Activated CD8-positive, alpha-beta memory T cell treated with anti-CD3 and anti-CD28 coated beads, Interleukin-2, amount 50 U/mL, for 24 hours (primary cell): ENCODE data around the gene GAB1.

ENCODE experiments used
- DNase-seq: peaks from one replicate; pipeline ENCODE4 v3.0.0-alpha.2; 2020; ENCODE audit errors: extremely low read depth

Gene GAB1

DNA sequence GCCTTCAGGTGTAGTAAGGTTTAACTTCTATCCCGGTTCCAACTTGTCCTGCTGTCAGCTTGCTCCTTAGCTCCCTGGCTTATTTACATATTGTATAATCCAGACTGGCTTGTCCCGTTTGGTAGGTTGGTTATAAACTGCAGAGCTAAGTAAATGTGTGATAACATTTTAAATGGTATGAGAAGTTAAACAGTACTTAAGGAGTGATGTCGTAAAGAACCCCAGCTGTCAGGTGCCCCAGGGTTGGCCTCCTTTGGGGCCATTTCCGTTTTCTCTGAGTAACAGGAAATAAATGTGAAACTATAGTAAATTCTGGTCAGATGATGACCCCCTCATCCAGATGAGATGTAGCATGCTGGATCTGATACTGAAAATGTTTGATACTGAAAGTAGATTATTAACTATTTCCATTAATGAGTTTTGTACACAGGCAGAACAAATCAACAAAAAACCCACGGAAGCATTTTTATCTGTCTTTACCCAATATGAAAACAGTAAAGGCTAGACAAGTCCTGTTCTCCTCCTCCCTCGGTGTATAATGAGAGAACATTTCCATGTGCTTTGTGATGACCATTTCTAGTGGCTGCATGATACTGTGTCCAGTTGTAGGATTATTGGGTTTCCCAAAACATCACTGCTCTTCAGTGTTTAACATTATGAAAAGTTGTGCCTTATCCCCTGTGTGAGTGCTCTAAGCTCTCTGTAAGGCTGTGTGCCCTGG, 22.4 kb downstream of the GAB1 start:
- DNase-seq = no peak

DNA sequence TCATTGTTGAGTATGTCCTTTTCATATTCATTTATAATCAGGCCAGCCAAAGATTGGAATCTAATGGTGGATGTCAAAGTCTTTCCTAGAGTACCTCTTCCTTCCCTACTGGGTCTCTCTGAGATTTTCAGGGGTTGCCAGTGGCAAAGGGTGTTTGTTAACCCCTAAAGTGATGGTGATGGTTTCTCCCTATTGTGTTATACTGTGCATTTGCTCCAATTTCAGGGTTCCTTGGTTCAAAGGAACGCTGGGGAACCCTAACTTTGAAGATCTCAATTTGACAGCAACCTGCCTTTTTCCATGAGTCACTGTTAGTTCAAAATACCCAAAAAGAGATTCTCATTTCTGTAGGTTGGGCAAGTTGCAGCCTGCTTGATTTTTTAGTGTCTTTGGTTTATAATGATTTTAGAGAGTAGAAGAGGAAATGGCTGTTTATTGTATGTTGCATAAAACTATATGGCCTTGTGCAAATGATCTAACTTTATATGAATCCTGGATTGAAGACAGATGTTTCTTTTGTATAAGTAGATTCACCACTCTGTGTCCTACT, 23.0 kb downstream of the GAB1 start:
- no peak for DNase-seq

- DNase-seq = no peak
These were observed 24.4 kb downstream of the GAB1 start for GRCh38 chr4:143360838-143361625.

GRCh38 chr4:143362349-143363046, 25.8 kb downstream of the GAB1 start:
- DNase-seq = no peak

DNA sequence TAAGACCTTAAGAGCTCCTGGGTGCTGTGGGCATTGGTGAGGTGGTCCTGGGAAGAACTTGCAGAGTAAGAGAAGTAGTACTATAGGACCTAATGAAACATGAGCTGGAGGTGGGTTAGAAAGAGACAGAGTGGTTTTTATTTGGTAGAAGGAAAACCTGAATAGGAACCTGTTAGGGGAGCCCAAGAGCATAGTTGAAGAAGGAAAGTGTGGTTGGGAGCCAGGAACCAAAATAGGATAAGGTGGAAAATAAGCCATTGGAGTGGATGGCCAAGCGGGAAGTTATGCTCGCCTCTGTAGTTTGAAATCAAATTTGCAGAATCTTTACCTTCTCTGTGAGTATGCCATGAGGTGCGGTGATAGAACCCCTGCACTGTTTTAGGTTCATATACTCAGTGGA, 26.7 kb downstream of the GAB1 start:
- DNase-seq = no peak

DNA sequence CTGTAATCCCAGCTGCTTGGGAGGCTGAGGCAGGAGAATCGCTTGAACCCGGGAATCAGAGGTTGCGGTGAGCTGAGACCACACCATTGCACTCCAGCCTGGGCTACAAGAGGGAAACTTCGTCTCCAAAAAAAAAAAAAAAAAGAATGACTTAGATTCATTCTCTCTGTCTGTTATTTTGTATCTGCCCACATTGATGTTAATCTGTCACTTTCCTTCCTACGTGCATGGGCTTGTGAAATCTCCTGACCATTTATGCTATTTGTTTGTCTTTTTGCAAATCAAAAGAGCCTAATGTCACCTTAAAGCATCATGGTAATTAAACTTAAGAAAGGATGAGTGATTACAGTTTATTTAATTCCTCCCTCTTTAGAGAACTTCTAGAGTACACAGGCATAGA, 27.4 kb downstream of the GAB1 start:
- DNase-seq = no peak

DNA sequence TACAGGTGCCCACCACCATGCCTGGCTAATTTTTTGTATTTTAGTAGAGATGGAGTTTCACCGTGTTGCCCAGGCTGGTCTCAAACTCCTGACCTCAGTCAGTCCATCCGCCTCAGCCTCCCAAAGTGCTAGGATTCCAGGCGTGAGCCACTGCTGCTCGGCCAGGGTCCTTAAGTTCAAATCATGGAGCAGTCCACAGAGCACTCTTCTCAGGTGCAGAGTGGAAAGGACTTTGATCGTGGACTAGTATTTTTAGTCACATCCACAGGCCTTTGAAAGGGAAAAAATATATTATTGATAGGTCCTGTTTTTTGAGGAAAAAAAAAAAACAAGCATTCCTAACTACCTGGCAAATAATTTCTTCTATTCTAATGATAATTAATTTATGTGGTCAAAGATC, 31.2 kb downstream of the GAB1 start:
- no peak for DNase-seq

DNA sequence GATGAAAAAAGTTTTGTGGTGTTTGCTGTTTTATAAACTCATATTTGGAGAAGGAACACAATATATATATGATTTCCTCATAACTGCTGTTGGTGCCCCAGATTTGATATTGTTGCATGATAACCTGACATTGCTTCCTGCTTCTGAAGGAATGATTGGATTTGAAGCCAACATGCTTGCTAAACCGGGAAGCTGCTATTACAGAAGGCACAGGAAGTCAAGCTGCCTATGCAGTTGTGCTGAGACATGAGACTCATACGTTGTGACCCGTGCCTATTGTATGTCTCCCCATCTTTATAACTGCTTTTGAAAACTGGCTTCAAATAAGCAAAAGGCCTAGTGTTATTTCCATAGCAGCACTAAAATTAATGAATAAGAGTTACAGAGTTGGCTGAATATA, 32.9 kb downstream of the GAB1 start:
- no peak for DNase-seq

DNA sequence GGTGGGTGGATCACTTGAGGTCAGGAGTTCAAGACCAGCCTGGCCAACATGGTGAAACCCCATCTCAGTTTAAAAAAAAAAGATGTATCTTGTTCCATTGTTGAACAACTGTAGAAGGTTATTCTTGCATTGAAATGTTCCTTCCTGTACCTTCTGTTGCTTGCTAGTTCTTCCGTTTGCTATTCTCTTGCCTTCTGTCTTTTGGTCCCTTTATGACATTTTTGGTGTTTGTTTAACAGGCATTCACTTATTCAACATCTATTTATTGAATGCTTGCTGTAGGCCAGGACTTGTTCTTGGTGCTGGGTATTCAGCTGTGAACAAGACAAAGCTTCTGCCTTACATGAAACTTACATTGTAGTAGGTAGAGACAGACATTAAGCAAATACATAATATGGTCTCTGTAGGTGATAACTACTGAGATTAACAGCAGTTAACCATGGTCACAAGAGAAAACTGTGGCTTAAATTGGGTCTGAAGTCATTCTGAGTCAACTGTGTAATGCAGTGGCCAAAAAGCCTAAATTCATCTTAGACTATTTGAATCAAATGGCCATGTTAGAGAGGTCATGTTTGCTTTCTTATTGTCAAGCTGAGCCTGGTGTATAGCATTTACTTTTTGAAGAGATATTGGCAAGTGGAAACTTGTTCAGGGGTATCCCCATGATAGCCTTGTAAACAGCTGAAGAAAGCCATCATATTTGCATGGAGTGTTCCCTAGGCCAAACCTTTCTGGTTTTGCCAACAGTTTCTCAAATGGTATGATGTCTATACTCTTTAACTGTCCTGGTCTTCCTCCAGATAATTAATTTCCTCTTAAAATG, 35.6 kb downstream of the GAB1 start:
- DNase-seq = no peak

DNA sequence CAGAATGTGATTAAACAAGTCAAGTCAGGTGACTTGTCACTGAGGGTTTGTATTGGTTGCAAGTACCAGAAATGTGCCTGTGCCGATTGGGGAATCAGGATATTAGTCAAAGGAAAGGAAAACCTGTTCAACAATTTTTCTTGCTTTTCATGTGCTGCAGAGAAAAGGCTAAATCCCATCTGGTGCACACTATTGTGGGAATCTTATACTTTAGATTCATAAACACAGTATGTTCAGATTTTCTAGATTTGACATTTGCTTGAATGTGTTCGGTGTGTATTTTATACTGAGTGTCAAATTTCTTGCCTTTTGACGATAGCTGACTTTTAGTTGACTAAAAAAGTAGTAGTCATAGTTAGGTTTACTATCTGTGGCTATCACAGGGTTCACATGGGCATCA, 37.6 kb downstream of the GAB1 start:
- no peak for DNase-seq

- no peak for DNase-seq
These were observed 38.1 kb downstream of the GAB1 start for GRCh38 chr4:143374771-143375170.

GRCh38 chr4:143375326-143376073, 38.8 kb downstream of the GAB1 start:
- no peak for DNase-seq

GRCh38 chr4:143377611-143378099, 41.0 kb downstream of the GAB1 start:
- DNase-seq = no peak

DNA sequence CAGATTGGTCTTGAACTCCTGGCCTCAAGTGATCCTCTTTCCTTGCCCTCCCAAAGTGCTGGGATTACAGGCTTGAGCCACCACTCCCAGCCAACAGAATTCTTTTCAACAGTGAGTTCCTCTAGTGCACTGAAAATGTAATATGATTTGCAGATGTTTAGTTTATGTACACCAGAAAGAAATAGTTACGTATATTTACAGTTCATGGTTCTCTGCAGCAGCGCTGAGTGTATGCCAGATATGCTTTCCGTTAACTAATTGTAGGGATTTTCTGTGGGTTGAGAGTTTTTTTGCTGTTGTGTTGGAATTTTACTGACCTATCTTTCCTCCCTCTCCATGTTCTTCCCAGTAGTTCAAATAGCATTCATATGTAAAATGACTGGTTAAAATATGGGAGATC, 44.0 kb downstream of the GAB1 start:
- no peak for DNase-seq

GRCh38 chr4:143381189-143382118, 44.8 kb downstream of the GAB1 start:
- DNase-seq = no peak

- no peak for DNase-seq
These were observed 45.9 kb downstream of the GAB1 start for GRCh38 chr4:143382596-143382995.

DNA sequence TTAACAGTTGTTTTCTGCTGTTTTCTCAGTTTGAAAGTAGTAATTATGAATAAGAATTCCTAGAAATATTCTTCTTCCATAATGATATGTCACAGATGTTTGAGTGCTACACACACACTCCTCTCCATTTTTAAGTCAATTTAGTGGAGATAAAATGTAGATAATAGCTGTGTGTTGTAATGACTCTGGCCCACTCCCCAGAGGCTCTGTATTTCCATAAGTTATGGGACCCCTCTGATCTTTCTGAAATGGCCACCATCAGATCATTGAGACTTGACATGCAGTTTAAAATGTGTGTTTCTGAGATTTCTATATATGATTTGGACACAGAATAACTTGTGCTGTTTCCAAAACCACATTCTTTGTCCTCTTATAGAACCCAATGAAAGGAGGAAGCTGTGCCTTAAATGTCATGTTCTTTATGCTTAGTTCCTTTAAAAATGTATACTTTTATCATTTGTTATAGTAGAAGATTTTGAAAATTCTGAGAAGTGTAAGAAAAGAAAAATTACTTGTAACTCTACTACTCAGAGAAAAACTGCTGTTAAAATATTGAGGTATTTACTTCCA, 46.4 kb downstream of the GAB1 start:
- DNase-seq = no peak

DNA sequence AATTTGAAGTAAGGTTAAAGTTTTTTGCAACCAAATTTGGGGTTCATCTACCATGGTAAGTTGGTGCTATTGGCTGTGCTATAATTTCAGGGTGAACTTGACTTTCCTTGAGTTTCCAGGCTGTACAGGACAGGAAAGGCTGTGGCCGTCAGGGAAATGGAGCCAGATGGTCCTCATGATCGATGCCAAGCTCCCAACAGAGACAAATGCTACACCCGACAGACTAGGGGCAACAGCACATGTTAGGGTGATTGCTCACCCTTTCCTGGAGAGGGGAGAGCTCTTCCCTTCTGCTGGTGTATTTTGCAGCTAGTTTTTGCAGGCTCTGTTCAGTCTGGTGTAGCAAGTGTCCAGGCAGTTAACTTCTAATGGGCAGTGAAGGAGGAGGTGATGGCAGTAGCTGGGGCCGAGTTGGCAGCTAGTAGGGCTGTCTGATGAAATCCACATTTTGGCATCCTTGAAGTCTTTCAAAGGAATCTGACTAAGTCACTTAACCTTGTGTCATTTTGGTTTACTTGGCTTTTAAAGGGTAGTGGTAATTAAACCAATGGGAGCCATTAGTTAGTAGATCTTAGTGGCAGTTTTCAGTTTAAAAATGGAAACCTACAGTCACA, 47.8 kb downstream of the GAB1 start:
- no peak for DNase-seq

- no peak for DNase-seq
These were observed 50.1 kb downstream of the GAB1 start for GRCh38 chr4:143386812-143387211.
